A549 (cell line): ENCODE measurements around the gene FUS. TPM values are rescaled to one million over a fixed set of nuclear protein-coding genes. Genes with fewer than 3 reads are reported as not detected.
"Not testable (repeated sequence)": the region's sequence is repeated elsewhere in the genome, so short reads cannot be mapped to it uniquely, and the experiment has no call there.

Experiments
- ATAC-seq, 2 experiments: fragments of 200-7000 bp in 1 of 2; fragments of >200 bp in 1 of 2; cut with Nextera tagmentation in 1 of 2; cut with Tn5 transposase in 1 of 2; 3 replicates each; pipeline versions ENCODE4 v1.8.0 to v1.9.1; 2018 to 2020; ENCODE audit warnings: mild to moderate bottlenecking in 1 of 2, moderate library complexity in 1 of 2
- CTCF ChIA-PET: fragments of 300-600 bp; sonication (Branson Sonifier 250); formaldehyde crosslinking; extraction: SDS; loops from one replicate; lab custom pipeline; 2021; ENCODE audit warnings: antibody characterized with exemption, inconsistent platforms; lab: Yijun Ruan, JAX
- POLR2A ChIA-PET: fragments of 350-600 bp; formaldehyde crosslinking; extraction: SDS; loops from one replicate; lab custom pipeline; 2021; ENCODE audit warnings: antibody characterized with exemption, inconsistent platforms; lab: Yijun Ruan, JAX
- DNase-seq, 2 experiments: peaks; one replicate each; pipeline versions ENCODE4 v3.0.0 to v3.0.0-alpha.2; 2011 to 2016; ENCODE audit warnings: low read depth in 1 of 2, low spot score in 1 of 2
- FAIRE-seq: peaks from 2 replicates; lab custom pipeline; 2011; peaks lifted over from hg19 to GRCh38; lab: Jason Lieb, UNC
- H3K27ac ChIP-seq, 2 experiments: fragments of >200 bp; sonication (Bioruptor Twin); formaldehyde crosslinking; 3 replicates each; pipeline ENCODE4 v1.5.1; 2016 to 2017
- H3K4me1 ChIP-seq: fragments of >200 bp; sonication (Bioruptor Twin); formaldehyde crosslinking; 3 replicates; pipeline ENCODE4 v1.6.1; 2016
- H3K4me2 ChIP-seq: fragments of >200 bp; sonication (Bioruptor Twin); formaldehyde crosslinking; 3 replicates; pipeline ENCODE4 v1.6.1; 2016
- H3K4me3 ChIP-seq: fragments of >200 bp; sonication (Bioruptor Twin); formaldehyde crosslinking; 3 replicates; pipeline ENCODE4 v1.5.1; 2016
- H3K9me3 ChIP-seq: fragments of >200 bp; sonication (Bioruptor Twin); formaldehyde crosslinking; 3 replicates; pipeline ENCODE4 v1.6.1; 2016
- EHMT2 ChIP-seq: fragments of 200-600 bp; sonication (generic); IDR thresholded peaks from 2 replicates; pipeline ENCODE4 v1.6.1; 2016; ENCODE audit warnings: antibody characterized with exemption, low read depth, mild to moderate bottlenecking, moderate library complexity
- ESRRA ChIP-seq: fragments of 150-350 bp; IDR thresholded peaks from 2 replicates; pipeline ENCODE4 v1.6.1; 2014; ENCODE audit warnings: mild to moderate bottlenecking, low read length, borderline replicate concordance
- HOXB13 ChIP-seq: fragments of 250-450 bp; sonication (Bioruptor Pico); IDR thresholded peaks from 2 replicates; pipeline ENCODE4 v1.5.0; 2020; ENCODE audit warnings: low read depth, mild to moderate bottlenecking, moderate library complexity
- JUNB ChIP-seq: fragments of >200 bp; sonication (Bioruptor Twin); formaldehyde crosslinking; IDR thresholded peaks from 2 replicates; pipeline ENCODE4 v1.6.1; 2016
- NPAS2 ChIP-seq: fragments of 250-450 bp; sonication (Bioruptor Pico); IDR thresholded peaks from 2 replicates; pipeline ENCODE4 v1.8.0; 2022; ENCODE audit warnings: mild to moderate bottlenecking, moderate library complexity, borderline replicate concordance
- POLR2AphosphoS2 ChIP-seq: conservative IDR thresholded peaks from 2 replicates; pipeline ENCODE4 v1.6.1; 2012; ENCODE audit warnings: low read length, improper control_type of control experiment, inconsistent platforms
- RARB ChIP-seq: fragments of 250-450 bp; sonication (Bioruptor Pico); IDR thresholded peaks from 2 replicates; pipeline ENCODE4 v1.8.0; 2021; ENCODE audit warnings: mild to moderate bottlenecking, moderate library complexity
- RNF2 ChIP-seq: fragments of 200-600 bp; sonication (generic); IDR thresholded peaks from 2 replicates; pipeline ENCODE4 v1.6.1; 2016; ENCODE audit warnings: low read depth, mild to moderate bottlenecking, antibody characterized with exemption, moderate library complexity, borderline replicate concordance
- SMC3 ChIP-seq: fragments of >200 bp; sonication (Bioruptor Twin); formaldehyde crosslinking; IDR thresholded peaks from 3 replicates; pipeline ENCODE4 v1.6.1; 2018; ENCODE audit warnings: inconsistent platforms
- WGBS: methylation state at CpG from one replicate; pipeline ENCODE4 v1.1.6; 2017; ENCODE audit errors: missing lambda C conversion rate; 5-methylcytosine and 5-hydroxymethylcytosine counted together
- polyA plus RNA-seq, 4 experiments: library from polyadenylated mRNA; depleted of rRNA in 3 of 4; stranded (reverse); fragments of >200 nt; fragmentation: RNase III in 1 of 4; extraction: RNeasy Plus Mini Kit Qiagen cat#74134 plus additional on column Dnase treatment in 1 of 4; gene quantifications; 2 replicates in 3 of 4; 3 replicates in 1 of 4; pipeline ENCODE4 v1.2.3, GENCODE V29; 2011 to 2017
- TF ChIP-seq, protein P1 (sequence below): fragments of 200-600 bp; sonication (generic); IDR thresholded peaks from 2 replicates; pipeline ENCODE4 v1.6.1; 2016; ENCODE audit warnings: antibody characterized with exemption, mild to moderate bottlenecking, moderate library complexity

FUS gene
- polyA plus RNA-seq, 2 of the 4 experiments (the other 2 are of a cell fraction): 224 to 740 TPM

DNA sequence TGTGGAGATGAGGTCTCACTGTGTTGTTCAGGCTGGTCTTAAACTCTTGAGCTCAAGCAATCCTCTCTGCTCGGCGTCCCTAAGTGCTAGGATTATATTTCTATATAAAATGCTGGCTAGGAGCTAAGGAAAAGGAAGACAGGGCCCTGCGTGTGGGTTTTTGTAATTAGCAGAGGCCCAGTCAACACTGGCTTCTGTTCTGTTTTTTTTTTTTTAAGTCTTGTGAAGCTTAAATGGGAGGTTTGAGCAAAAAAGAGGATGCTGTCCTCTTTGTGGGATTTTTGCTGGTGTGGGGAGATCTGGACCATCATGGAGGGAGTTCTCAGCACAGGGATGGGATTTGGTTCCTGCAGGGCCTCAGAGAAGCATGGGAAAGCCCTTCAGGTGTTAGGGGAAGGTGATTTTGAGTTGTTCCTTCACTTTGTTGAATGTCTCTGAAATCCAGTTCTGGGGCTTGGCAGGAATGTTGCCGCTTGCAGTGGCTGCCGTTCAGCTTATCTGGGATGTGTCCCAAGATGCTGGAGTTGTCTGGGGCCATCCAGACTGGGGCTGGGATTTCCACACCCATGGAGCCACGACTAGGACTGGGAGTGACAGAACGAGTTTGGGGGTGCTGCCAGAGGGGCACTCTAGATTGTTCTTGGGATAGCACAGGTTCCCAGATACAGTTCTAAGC, 18.4 kb downstream of the FUS start:
- CTCF ChIA-PET: interaction anchor here (0.6 to 2.0 kb wide), 6 partner anchors 9 to 245 kb away, joined by 3 to 10 read pairs (median 4); partner anchors contain the start of genes HSD3B7 and ZNF843
- no peak for FAIRE-seq
- H3K9me3 ChIP-seq: no peaks in the 10 kb centered on the region
- TF ChIP-seq POLR2AphosphoS2: peak; percentile 93; the same call in 1 of the 2 replicates
- TF ChIP-seq, protein P1, sequence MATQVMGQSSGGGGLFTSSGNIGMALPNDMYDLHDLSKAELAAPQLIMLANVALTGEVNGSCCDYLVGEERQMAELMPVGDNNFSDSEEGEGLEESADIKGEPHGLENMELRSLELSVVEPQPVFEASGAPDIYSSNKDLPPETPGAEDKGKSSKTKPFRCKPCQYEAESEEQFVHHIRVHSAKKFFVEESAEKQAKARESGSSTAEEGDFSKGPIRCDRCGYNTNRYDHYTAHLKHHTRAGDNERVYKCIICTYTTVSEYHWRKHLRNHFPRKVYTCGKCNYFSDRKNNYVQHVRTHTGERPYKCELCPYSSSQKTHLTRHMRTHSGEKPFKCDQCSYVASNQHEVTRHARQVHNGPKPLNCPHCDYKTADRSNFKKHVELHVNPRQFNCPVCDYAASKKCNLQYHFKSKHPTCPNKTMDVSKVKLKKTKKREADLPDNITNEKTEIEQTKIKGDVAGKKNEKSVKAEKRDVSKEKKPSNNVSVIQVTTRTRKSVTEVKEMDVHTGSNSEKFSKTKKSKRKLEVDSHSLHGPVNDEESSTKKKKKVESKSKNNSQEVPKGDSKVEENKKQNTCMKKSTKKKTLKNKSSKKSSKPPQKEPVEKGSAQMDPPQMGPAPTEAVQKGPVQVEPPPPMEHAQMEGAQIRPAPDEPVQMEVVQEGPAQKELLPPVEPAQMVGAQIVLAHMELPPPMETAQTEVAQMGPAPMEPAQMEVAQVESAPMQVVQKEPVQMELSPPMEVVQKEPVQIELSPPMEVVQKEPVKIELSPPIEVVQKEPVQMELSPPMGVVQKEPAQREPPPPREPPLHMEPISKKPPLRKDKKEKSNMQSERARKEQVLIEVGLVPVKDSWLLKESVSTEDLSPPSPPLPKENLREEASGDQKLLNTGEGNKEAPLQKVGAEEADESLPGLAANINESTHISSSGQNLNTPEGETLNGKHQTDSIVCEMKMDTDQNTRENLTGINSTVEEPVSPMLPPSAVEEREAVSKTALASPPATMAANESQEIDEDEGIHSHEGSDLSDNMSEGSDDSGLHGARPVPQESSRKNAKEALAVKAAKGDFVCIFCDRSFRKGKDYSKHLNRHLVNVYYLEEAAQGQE: no peak
- TF ChIP-seq ESRRA: no peak
- TF ChIP-seq, all 56 proteins: peak for 1
- POLR2A ChIA-PET: interaction anchor here (0.7 to 2.3 kb wide), 2 partner anchors 18 to 20 kb away, joined by 3 to 13 read pairs; partner anchors contain the start of gene FUS
- Histone ChIP-seq H3K4me3 (no peak overlapping the region), H3K4me2 (no peak overlapping the region), H3K4me1 (peaks cover 19% of the 10 kb centered on the region), H3K27ac (no peak overlapping the region)
- WGBS: 89% methylated on average over 6 of the region's 7 CpGs
- ATAC-seq (no peak), DNase-seq (no peak)

DNA sequence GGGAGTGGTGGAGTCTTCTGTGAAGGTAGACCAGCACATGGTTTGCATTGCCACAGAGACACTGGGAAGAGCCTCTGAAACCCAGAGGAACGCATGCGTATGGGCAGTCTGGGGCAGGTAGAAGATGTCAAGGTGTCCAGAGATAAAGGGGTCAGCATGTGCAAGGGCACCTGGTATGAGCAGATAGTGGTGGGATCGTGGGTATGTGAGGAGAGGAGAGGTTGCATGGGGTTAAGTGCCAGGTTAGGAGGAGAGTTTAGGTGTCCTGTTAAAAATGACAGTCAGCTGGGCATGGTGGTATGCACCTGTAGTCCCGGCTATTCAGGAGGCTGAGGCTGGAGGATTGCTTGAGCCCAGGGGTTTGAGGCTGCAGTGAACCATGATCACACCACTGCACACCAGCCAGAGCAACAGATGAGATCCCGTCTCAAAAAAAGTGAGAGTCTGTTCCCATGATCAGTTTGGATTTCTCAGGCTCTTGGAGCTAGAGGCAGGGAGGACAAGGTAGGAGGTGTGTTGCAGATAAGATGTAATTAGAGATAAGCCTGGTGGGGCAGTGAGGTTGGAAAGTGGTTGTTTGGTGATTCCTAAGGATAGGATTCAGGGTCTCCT, 19.6 kb downstream of the FUS start:
- FAIRE-seq (no peak), DNase-seq (no peak), ATAC-seq (no peak)
- 89% methylated on average over 5 of the region's 5 CpGs for WGBS
- Histone ChIP-seq H3K27ac (no peak overlapping the region), H3K9me3 (no peaks in the 10 kb centered on the region), H3K4me1 (peaks cover 26% of the 10 kb centered on the region), H3K4me3 (no peak overlapping the region), H3K4me2 (no peak overlapping the region)
- ChIA-PET CTCF (interaction anchor here (0.6 to 1.5 kb wide), 3 partner anchors 134 to 215 kb away, joined by 3 to 7 read pairs (median 4); partner anchors contain the start of gene HSD3B7), POLR2A (interaction anchor here (2.3 kb wide), 1 partner anchor 19 kb away, joined by 13 read pairs; the partner anchor contains the start of gene FUS)
- TF ChIP-seq RARB (CRISPR knock-in tag) (0 out of 2 replicates have a peak, but pooled peaks have one; percentile 29), EHMT2 (no peak), POLR2AphosphoS2 (peak; percentile 77; the same call in 1 of the 2 replicates), JUNB (no peak)

DNA sequence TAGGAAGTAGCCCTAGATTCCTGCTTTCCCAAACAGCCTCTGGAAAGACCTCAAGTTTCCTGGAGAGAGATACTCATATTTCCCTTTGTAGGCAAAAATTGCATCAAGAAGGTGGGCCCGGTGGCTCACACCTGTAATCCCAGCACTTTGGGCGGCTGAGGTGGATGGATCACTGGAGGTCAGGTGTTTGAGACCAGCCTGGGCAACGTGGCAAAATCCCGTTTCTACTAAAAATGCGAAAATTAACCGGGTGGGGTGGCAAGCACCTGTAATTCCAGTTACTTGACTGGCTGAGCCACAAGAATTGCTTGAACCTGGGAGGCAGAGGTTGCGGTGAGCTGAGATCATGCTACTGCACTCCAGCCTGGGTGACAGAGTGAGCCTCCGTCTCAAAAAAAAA, 20.2 kb downstream of the FUS start:
- H3K4me3 ChIP-seq, ATAC-seq, H3K27ac ChIP-seq, H3K4me2 ChIP-seq, H3K9me3 ChIP-seq, POLR2A ChIA-PET, FAIRE-seq, DNase-seq: not testable (repeated sequence)
- CTCF ChIA-PET: interaction anchor here (1.0 to 1.5 kb wide), 6 partner anchors 10 to 182 kb away, joined by 3 to 7 read pairs (median 4); no protein-coding TSS in a partner anchor
- peaks cover 26% of the 10 kb centered on the region for H3K4me1 ChIP-seq
- 86% methylated on average over 8 of the region's 8 CpGs for WGBS

DNA sequence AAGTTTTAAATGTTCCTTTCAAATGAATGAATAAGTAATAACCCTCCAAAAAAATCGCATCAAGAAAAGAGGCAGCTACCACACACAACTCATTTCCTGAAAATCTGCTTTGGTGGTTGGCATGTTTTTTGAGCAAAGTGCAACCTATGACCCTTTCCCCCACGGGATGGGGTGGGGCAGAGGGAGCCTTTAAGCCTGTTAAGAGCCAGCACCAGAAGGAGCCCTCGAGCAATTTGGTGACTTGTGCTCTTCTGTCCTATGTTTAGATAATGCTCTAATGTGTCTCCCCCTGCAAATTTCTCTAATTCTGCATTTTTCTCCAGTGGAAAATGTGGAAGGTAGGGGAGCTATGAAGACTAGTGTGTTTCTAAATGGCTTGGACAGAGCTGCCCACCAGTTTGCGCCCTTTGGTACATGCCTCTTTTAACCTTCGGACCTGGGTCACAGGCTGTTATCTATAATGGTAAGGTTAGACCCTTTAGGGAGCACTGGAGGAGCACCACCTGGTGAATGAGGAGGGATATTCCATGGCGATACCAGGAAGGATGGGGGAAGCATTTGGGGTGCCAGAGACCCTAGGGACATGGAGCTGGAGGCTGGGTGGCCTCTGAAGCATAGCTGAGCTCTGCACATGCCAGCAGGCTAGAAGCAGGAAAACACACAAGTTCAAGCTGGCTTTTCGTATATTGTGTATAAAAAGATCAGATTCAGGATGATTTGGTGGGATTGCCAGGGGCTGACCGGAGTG, 21.1 kb downstream of the FUS start:
- TF ChIP-seq POLR2AphosphoS2 (peak; percentile 80; the same call in 1 of the 2 replicates), SMC3 (no peak), RNF2 (no peak), NPAS2 (CRISPR knock-in tag) (no peak), HOXB13 (no peak), RARB (CRISPR knock-in tag) (0 out of 2 replicates have a peak, but pooled peaks have one; percentile 21)

More for the DNA sequence above, 21.1 kb downstream of the FUS start:
- CTCF ChIA-PET: interaction anchor here (0.6 to 2.0 kb wide), 11 partner anchors 9 to 242 kb away, joined by 3 to 8 read pairs (median 4); partner anchors contain the start of gene ZNF843
- ATAC-seq: peak; percentile 21 to 27; a peak in 5 of 6 replicates
- Histone ChIP-seq H3K27ac (peak overlapping the region in 1 of 2 experiments; percentile 81; a peak in 3 of 6 replicates), H3K9me3 (no peaks in the 10 kb centered on the region), H3K4me2 (peak overlapping the region; percentile 79), H3K4me3 (no peak overlapping the region), H3K4me1 (peaks cover 26% of the 10 kb centered on the region)
- POLR2A ChIA-PET: interaction anchor here (1.6 to 2.8 kb wide), 2 partner anchors 11 to 21 kb away, joined by 5 to 20 read pairs; partner anchors contain the start of gene FUS
- peak in 1 of 2 experiments; percentile 49 for DNase-seq
- no peak for FAIRE-seq
- WGBS: 64% methylated on average over 8 of the region's 8 CpGs
